Activated CD8-positive, alpha-beta memory T cell treated with anti-CD3 and anti-CD28 coated beads for 24 hours (primary cell): ENCODE data around the gene C1QL4.
A peak's percentile ranks its signal among the peaks of the same experiment; 100 is the strongest.
"Not testable (repeated sequence)": the region's sequence is repeated elsewhere in the genome, so short reads cannot be mapped to it uniquely, and the experiment has no call there.

Source experiments
- DNase-seq: peaks from one replicate; pipeline ENCODE4 v3.0.0-alpha.2; 2020

Gene C1QL4

DNA sequence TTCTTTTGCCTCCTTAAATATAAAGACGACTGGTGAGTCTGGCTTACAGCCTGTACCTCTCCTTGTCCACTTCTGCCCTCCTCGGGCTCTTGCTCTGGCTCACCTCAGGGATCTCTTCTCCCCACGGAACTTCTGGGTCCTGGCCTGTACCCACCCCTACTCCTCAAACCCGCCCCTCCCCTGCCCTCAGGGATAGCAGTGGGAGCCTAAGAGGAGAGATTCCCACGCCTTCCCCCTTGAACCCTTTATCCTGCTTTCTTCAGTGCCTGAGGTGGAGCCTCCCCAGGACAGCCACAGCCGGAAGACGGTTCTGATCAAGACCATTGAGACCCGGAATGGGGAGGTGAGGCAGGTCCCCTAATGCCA is 39.3 kb downstream of the C1QL4 start:
- no peak for DNase-seq

DNA sequence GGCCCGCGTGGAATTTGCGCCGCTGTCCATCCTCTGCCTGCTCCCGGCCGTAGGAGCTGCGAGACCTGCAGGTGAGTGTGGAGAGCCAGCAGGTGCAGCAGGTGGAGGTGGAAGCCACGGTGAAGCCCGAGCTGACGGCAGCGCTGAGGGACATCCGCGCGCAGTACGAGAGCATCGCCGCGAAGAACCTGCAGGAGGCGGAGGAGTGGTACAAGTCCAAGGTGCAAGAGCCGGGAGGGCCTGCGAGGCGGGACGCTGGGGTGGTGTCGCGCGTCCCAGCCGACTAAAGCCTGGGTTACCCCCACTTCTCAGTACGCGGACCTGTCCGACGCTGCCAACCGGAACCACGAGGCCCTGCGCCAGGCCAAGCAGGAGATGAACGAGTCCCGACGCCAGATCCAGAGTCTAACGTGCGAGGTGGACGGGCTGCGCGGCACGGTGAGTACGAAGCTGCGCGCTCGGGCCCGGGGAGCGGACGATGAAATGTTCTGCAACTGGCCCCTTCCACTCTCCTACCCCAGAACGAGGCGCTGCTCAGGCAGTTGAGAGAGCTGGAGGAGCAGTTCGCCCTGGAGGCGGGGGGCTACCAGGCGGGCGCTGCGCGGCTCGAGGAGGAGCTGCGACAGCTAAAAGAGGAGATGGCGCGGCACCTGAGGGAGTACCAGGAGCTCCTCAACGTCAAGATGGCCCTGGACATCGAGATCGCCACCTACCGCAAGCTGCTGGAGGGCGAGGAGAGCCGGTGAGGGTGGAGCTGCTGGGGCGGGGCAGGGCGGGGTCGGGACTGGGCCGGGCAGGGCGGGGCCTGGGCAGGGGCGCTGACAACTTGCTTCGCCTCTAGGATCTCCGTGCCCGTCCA is 39.9 kb downstream of the C1QL4 start:
- DNase-seq, result peak; percentile 72

DNA sequence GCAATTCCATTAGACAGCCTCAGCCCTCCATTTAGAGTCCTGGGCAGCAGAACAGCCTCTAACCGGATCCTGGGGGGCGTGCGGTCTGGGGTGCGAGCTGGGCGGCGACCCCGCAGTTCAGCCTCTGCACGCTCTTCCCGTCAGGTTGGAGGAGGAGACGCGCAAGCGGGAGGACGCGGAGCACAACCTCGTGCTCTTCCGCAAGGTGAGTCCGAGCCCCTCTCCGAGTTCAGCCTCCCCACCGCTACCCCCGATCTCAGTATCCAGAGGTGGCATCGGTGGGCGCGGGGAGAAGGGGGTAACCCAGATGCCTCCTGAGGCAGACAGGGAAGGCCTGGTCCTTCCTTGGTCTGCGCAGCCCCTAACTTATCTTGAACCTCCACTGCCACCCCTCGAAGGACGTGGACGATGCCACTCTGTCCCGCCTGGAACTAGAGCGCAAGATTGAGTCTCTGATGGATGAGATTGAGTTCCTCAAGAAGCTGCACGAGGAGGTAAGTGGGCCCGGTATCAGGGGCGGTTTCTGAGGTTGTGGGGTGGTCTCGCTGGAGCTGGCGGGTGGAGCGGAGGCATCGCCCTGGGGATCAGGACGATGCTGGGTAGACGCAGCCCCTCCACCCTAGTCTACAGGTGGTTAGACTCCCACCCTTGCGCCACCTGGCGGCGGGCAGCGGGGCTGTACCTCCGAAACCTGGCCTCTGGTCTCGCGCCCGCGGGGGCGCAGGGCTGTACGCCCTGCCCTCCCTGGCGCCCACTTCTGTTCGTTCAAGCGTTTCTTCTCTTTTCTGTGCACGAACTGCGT is 40.8 kb downstream of the C1QL4 start:
- peak; percentile 86 for DNase-seq

- DNase-seq, result no peak
Observed at GRCh38 chr12:49295082-49295936, 41.7 kb downstream of the C1QL4 start, which contains the start of gene PRPH. Gene PRPH, plus strand, starts transcription at chr12:49295147. Its CDS starts 54 bp downstream, at chr12:49295201.

GRCh38 chr12:49294804-49295081 is 42.2 kb downstream of the C1QL4 start:
- DNase-seq, result no peak

DNA sequence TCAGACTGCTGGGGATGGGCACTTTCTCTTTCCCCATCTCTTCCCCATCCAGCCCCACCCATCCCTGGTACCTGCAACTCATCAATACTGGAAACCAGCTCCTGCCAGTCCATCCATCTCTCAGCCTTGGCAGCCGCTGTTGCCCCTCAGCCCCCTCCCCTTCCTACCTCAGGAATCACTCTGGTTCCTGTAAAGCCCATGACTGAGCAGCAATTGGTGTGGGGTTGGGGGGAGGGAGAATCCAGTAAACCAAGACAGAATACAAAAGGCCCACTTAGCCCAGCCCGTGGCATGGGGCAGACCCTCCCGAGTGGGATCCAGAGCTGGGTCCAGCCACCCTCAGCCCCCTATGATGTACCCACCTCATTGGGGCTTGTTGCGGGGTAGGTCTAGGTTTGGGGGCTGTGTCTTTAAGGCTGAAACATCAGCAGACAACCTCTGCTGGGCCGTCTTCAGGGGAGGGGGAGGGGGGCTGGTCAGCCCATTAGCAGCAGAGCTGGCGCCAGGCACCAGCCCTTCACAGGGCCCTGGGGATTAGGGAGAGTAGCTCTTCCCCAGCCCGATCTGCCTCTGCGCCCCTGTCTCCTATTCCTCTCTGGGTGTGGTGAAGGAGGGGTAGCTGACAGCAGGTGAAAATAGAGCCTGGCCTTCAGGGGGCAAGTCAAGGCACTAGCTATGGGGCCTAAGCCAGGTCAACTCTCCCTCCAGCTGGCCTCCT is 42.7 kb downstream of the C1QL4 start:
- DNase-seq, result no peak

DNA sequence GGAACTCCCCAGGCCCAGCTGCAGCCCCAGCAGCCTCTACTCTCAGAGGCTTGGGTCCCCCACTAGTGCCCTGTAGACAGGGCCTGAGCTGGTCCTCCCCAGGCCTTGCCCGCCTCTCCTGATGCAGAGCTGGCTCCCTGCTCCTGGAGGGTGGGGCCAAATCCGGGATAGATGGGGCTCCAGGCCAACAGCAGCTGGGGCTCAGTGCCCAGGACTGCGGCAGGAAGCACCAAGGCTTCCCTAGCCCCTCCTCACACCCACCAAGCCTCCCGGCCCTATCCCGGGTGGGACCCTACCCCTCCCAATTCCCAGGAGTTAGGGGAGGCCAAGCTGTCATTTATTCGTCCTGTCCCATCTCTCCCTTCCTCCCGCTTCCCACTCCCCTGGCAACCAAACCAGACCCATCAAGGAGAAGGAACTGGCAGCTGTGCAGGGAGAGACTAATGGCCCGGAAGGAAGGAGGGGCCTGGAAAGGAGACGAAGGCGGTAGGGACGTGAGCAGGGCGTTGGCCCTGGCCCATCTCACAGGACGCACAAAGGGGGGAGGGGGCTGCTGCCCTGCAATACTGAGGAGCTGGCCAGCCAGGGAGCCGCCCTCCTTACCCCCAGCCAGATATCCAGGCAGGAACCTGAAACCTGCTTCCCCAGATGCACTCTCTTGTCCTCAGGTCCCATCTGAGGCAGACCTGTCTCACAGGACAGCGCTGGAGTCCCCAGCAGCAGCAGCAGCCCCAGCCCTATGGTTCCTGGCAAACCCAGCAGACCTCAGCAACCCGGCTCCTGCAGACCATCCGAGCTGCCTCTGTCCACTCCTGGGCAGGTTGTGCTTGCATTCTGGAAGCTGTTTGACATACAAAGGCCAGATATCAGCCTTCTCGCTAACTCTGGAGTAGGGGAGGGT is 43.7 kb downstream of the C1QL4 start:
- no peak for DNase-seq

DNA sequence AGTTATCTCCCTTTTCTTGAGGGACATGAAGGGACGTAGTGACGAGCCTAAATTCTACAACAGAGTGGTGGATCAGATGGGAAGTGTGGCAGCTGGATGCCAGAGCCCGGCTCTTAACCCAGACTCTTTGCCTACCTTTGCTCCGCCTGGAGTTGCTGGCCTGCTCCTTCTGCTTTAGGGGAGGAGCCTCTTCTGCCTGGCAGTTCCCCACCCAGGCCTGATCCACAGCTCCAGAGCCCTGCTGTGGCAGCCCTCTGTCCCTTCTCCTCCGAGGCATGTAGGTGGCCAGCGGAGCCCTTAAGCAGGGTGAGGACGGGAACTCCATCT is 44.3 kb downstream of the C1QL4 start:
- no peak for DNase-seq

DNA sequence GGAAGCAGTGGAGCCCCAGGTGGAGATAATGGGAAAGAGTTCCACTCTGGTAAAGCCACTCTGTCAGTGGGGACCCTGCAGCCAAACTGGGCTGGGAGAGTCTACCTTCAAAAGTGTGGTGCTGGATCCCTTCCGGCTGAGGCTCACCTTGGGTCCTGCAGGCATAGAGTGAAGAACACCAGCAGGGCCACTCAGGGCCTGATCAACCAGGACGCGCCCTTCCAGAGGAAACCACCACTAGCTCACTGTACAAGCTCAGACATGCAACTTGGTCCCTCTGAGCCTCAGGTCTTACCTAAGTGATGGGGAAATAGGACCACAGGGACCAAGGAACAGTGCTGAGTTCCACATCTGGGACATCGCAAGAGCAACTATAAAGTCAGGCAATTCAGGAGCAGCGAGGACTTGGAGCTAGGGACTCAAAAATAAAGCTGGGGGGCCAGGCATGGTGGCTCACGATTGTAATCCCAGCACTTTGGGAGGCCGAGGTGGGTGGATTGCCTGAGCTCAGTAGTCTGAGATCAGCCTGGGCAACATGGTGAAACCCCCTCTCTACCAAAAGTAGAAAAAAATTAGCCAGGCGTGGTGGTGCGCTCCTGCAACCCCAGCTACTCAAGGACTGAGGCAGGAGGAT is 47.9 kb downstream of the C1QL4 start:
- no peak for DNase-seq

- peak; percentile 86 for DNase-seq
Observed at GRCh38 chr12:49288412-49288853, 48.6 kb downstream of the C1QL4 start.

DNA sequence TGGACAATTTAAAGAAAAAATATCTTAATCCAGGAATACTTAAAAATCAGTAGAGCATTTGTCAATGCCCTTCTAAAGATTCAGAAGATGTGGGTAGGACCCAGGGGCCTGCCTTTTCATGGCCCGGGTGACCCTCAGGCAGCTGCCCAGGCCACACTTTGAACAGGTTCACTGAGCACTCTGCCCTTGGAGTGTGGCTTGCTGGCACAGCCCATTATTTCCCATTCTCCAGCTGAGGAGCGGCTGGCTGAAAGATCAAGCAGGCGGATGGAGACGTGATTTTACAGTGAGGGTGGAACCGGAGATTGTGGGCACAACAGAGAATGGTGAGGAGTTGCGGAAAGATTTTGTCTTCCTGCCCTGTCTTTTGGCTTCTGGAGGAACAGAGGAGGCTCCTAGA is 49.1 kb downstream of the C1QL4 start:
- DNase-seq, result no peak

GRCh38 chr12:49284672-49285071 is 52.3 kb downstream of the C1QL4 start:
- no peak for DNase-seq

- DNase-seq, result no peak
Observed at GRCh38 chr12:49283541-49284429, 53.2 kb downstream of the C1QL4 start.

- DNase-seq, result not testable (repeated sequence)
Observed at GRCh38 chr12:49282740-49283375, 54.1 kb downstream of the C1QL4 start.
